Stimulated activated CD8-positive, alpha-beta memory T cell treated with anti-CD3 and anti-CD28 coated beads, Interleukin-7, amount 100 ng/mL, for 24 hours (primary cell): ENCODE results near the gene DNAH17.

Experiments
- DNase-seq: peaks from one replicate; pipeline ENCODE4 v3.0.0-alpha.2; 2020; ENCODE audit warnings: low read depth

DNAH17 gene

DNA sequence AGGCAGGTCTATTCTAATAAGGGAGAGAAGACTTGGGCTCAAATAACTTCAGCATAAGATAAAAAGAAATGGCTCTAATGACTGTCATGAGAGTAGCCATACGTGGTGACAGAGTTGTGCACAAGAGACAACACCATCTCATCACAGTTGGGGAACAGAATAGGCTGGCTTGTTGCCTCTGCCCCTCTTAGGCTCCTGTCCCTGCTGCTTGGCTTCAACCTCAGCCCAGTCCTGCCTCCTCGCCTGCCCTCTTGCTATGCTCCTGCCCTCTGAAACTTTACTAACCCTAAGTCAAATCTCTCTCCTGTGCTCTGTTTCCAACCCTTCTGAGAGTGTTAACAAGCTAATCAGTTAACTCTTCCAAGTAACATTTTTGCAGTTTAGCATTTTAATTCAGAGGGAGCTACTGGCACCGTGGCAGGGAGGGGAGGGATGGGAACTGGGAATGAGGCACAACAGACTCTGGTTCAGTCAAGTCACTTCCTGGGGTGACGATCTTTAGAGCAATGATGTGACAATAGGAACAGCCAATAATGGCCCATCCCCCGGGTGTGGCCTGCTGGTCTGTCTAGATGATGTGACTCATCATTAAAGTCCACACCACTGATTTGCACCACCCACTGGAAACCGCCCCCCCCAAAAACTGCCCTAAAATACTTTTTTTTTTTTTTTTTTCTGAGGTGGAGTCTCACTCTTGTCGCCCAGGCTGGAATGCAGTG is 35.5 kb downstream of the DNAH17 start:
- no peak for DNase-seq

DNA sequence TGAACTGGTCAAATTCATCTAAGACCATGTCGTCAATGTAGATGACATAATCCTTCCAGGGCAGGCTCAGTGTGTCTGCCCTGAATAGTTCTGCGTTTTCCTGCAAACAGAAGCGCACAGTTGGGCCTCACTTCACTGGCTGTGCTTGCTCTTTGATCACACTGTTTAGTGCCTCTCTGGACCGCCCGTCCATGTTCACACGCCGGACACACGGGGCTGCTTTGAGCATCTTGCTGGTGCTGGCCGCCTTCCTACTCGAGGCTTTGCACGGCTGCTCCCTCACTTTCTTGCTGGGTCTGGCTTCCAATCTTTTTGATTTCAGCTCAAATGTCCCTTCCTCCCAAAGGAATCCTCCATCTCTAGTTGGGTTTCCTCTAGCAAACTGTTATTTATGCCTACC is 37.4 kb downstream of the DNAH17 start:
- no peak for DNase-seq

DNA sequence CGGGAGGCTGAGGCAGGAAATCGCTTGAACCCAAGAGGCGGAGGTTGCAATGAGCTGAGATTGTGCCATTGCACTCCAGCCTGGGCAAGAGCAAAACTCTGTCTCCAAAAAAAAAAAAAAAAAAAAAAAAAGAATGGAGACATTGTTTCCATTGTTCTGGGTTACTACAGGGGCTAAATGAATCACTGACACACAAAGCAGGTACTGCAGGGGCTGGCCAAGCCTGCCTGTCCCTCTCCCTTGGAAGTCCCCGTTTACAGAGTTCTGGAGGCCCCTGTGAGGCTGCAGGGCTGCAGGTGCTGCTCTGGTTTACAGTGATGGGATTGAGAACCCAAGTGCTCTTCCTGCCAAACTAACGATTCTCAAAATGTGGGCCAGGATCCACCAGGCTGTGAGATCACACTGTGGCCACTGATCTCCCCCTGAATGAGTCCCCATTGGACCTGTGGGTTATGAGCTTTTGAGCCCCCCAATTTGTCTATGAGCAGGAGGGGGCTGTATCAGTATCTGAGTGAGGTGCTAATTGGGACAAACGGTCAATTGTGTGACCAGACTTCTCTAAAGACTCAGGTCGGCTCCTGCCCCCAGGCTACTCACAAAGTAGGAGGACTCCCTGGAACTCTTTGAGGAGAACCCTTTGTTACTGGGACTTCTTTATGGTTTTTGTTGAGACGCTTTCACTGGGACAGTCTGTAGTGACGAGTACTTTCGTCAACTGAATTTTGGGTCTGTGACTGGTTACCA is 39.0 kb downstream of the DNAH17 start:
- no peak for DNase-seq

DNA sequence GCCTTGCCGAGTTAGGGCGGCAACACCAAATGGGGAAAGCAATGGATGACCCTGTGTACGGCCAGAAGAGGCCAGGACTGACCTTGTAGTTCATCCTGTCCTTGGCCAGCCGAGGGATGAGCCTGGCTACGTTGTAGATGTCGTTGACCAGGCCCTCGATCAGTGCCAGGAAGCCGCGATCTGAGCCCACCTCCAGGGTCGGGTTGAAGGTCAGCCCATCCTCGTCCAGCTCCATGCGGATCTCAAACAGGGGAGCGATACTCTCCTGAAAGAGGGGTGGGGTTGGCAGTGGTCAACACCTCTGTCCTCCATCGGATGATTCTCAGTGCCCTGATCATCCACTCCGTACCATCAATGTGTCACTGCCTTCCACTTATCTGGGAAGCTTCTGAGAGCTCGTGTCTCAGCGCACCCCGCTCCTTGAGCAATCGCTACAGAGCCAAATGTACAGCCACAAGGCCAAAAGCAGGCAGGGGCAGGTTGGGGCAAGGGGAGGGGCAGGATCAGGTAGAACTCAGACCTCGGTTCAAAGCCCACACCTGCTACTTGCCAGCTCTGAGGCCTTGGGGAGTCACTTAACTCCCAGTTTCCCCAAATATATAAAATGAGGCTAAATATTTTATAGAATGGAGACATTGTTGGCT is 39.9 kb downstream of the DNAH17 start:
- no peak for DNase-seq

DNA sequence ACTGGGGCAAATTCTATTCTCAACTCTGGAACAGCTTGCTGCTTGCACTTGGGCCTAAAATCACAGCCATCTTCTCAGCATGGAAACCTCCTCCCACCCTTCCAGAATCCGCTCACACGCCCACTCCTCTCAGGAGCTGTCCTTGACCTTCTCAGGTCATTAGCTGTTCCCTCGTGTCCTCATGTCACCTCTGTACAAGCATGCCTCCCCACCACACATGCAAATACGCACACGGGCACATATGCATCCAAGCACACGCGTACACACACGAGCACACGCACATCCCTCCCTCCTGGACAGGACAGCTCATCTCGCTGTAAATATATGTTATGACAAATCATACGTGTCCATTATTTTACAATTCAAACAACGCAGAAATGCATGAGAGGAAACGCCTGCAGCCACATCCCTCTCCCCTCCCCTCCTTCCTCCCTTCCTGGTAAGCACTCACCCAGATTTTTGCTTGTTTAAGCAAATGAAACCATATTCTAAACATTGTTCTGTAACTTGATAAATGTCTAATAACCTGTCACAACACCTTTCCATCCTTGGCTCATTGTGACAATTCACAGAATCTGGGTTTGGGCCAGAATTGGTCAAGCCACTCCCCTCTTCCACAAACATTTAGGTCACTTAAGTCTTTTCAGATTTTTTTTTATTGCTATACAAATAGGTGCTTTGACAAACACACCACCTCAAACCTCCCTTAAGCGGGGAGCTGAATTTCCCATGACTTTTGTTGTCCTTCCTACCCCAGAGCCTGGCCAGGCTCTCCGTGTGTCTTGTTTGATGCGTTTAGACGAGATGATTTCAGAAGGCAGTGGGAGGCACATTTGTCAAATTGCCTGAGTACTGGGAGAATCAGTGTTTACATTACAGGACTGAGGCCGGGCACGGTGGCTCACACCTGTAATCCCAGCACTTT is 41.7 kb downstream of the DNAH17 start:
- no peak for DNase-seq

DNA sequence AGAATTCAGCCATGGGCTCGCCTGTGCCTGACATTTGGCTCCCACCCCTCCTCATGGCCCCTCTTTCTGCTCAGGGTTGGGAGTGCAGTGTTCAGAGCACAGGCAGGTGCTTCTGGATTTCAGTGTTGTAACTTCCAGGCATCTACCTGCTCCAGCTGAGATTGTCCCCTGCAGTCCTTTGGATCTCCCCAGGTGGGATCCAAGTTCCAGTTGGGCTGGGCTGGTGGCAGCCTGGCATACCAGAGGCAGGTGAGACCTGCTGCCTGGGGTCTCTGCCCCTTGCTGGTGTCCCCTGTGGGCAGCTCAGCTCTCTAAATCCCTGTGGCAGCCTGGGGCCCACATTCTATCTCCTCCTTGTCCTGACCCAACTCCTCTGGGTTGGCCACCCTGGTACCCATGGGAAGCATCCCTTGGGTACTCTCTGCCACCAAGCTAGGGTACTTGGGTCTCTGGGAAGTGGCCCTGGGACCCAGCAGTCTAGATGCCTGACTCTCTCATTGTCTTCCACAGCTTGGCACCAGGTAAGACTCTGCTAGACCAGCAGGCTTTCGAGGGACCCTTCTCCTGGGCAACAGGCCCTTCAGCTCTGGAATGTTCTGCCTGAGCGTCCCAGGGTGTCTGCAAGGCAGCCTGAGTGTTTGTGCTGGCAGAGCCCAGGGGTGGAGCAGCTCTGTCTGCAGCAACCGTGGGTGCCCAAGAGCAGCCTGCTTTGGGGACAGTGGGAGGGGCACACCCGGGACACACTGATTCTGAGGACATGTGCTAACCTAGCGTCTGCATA is 42.5 kb downstream of the DNAH17 start:
- DNase-seq: no peak

DNA sequence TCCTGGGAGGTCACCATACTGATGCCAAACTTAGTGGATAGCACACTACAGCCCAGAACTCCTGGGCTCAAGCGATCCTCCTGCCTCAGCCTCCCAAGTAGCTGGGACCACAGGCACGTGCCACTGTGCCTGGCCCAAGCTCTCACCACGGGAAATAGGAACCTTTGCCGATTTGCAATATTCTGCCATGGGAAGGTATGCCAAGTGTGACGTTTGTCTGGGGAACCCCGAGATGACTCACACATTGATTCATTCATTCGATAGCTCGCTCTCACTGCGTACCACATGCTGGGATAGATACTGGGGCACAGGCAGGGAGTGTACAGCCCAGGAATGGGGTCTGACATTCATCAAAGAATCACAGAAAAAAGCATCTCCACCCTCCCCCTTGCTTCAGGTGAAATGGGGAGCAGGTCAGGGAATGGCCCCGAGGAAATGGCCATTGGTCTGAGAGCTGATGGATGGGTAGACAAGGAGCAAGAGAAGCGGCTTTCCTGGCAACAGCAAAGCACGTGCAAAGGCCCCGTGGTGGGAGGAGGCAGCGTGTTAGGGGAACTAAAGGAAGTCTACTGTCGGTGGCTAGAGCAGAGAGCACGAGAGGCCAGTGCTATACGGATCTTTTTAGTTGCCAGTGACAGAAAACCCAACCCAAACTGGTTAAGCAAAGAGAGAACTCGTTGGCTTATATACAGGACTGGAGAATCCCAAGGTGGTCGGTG is 44.1 kb downstream of the DNAH17 start:
- no peak for DNase-seq

DNA sequence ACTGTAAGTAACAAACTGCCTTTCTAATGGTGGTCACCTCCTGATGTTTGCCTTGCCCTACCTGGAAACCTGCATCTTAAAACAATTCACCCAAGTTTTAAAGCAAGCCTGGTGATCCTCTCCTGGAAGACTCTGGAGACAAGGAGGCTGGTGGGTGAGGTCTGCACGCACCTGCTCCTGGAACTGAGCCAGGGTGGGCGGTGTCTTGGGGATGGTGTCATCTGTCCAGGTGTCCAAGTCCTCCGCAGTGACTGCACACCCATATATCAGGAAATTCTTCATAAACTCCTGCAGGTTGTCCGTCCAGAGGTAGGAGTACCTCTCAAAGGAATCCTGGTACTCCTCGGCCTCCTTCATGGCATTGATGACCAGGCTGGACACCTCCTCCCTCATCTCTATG is 44.9 kb downstream of the DNAH17 start:
- DNase-seq: no peak

DNA sequence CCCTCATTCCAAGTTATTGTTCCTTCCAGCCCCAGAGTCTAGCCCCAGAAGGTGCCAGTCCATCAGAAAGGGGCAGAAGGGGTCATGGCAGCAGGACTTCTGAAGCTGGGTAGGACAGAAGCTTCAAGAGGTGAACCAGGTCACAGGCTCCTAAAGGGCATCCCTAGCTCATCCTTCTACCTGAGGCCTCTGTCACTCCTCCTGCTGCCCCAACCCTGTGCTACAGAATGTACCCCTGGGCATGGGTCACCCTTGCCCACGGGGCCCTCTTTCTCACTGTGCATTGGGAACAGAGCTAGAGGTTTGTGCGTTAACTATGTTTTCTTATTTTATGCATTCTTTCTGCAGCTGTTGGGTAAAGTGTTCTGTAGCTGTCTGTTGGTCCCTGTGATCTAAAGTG is 46.5 kb downstream of the DNAH17 start:
- DNase-seq: no peak

DNA sequence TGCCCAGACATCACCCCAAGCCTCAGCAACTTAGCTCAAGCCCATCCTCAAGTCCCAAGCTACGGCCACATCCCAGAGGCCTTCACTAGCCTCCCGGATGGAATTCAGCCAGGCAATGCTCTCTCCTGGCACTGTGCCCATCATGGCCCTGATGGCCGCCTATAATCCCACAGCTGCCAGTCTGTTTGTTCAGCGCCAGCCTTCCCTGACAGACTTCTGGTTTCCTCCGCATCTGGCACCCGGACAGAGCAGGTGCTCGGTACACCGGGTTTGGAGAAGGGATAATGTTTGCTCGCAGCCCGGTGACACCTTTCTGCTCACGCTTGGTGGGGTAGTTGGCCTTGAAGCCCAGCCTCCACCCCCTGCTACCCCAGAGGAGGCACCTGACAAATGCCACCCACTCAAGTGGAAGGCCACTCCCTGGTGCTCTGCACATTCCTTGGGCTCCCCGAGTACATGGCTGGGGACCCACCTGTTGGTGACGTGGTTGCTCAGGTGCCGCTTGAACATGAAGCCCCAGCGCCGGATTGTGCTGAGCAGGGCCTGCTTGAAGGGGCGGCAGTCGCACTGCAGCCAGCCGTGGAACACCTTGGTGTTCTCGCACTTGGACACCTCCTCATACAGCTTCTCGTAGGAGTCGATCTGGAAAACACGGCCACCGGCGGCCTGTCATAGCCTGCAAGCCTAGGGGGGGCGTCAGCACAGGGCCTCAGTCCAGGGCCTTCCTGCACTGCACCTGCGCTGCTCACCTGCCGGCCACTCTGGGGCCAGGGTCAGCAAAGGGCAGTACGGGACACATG is 47.1 kb downstream of the DNAH17 start:
- no peak for DNase-seq

DNA sequence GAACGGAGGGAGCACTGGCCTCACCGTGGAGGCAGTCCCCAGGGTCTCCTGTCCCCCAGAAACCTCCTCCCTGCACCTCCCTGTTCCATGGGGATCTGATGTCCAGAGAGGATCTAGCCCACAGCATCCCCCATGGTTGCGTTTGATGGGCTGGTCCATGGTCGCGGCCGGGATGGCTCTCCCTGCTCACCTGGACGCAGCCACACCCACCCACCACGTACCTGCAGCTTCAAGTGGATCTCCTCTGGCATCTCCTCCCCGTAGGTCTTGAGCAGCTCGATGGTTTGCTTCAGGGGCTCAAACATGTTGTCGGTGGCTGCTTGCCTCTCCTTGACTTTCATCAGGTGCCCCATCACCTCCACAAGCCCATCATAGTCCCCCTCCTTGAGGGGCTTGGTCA is 47.9 kb downstream of the DNAH17 start:
- no peak for DNase-seq

DNA sequence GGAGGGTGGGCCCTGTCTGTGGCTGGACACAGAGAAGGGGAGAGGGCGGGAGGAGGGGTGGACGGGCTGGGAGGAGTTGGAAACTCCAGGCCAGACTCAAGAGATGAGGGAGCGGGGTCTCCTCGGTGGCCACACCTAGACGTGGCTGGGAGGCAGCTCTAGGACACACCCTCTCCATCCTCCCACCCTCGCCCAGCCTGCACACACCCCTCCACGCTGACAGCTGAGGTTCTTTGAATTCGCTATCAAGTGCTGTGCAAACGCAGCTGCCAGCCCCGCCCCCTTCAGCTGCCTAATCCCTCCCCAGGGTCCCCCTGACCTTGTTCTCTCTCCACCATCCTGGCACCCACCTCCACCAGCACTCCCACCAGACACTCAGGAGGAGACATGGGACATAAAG is 48.7 kb downstream of the DNAH17 start:
- no peak for DNase-seq

DNA sequence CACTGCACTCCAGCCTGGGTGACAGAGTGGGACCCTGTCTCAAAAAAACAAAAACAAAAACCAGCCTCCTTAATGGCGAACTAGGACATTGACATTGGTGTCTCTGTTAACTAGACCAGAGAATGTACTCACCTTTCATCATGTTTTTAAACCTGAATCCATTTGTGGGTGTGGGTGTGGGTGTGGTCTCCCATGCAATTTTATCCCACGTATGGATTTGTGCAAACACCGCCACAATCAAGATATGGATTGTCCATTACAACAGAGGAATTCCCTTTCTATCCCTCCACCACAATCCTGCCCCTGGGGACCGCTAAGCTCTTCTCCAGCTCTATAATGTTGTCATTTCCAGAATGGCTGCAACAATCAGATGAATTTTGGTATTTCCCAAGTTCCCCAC is 49.9 kb downstream of the DNAH17 start:
- DNase-seq: no peak

DNA sequence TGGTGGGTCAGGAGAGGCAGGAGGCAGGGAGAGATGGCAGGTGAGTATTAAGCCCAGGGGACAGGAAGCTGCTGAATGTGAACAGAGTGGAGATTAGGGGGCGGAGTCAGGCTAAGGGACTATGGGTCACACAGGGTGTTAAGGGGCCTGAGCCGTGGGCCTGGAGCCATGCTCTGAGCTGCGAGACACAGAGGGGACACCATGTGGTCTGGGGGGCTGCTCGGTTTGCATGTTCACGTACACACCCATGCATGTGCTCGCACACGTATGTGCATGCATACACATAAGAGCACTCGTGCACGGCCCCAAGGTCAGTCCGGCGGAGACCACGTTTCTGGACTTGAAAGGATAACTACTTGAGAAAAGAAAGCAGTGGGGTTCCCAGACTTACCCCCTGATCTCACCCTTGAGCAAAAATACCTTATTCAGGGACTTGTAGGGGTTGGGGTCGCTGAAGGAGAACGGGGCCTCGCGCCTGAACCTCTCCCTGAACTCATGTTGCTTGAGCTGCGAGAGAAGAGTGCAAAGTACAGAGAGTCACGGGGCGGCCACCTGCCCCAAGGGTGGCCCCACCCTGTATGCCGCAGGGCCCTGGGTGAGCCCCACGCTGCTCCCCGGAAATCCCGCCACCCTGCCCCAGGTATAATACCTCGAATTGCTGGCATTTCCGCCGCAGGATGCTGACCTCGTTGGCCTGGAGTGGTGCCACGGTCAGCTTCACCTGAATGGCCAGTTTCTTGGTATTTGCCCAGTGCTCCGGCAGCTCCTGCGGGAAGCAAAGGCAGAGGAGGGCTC is 50.8 kb downstream of the DNAH17 start:
- no peak for DNase-seq

DNA sequence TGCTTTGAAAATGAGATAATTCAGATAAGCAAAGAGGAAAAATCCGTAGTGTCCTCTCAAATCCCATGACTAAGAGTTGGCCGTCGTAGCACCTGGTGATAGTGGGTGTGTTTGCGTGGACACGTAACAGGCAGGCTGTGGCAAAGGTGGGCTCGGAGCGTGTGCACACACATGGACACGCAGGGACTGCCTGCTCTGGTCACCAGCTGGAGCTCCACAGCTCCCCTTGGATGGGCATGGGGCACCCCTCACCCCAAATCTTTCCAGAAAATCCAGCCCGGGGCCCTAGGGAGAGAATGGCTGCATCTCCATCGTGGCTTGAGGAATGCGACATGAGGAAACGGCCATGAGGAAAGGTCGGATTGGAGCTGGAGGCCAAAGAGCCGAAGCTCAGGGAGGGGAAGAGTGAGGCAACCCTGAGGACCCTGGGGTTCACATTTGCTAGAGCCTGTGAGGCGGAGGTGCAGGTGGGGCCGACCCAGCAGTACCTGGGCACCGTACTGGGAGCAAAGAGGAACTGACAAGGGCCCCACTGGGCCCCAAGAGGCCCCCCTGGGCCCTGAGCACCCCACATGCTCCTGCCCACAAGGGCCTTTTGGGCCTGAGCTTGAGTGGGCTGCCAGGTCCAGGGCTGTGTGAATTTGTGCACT is 51.6 kb downstream of the DNAH17 start:
- no peak for DNase-seq

DNA sequence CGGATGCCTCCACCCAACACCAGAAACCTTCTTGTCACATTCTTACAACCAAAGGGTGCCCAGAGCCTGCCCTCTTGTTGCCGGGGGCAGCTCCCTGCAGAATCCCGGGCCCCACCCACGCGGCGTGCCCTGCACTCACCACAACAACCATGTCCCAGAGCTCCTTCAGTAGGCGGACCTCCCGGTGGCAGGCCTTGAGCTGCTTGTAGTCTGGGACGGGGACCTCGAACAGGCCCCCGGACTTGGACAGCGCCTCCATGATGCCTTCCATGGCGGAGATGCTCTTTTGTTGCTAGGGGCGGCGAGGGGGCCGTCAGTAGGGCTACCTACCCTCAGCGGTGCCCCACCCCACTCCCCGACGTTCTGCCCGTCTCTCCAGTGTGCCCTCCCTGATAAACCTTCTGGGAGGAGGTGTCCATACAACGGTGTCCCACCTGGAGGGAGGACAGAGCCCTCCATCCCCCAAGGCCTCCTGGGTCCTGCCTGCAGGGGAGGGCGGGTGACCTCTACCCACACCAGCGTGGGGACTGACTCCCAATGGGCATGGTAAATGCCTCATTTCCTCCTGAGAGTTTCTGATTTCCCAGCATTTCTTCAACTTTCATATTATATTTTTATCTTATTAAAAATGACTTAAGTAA is 52.2 kb downstream of the DNAH17 start:
- DNase-seq: no peak

DNA sequence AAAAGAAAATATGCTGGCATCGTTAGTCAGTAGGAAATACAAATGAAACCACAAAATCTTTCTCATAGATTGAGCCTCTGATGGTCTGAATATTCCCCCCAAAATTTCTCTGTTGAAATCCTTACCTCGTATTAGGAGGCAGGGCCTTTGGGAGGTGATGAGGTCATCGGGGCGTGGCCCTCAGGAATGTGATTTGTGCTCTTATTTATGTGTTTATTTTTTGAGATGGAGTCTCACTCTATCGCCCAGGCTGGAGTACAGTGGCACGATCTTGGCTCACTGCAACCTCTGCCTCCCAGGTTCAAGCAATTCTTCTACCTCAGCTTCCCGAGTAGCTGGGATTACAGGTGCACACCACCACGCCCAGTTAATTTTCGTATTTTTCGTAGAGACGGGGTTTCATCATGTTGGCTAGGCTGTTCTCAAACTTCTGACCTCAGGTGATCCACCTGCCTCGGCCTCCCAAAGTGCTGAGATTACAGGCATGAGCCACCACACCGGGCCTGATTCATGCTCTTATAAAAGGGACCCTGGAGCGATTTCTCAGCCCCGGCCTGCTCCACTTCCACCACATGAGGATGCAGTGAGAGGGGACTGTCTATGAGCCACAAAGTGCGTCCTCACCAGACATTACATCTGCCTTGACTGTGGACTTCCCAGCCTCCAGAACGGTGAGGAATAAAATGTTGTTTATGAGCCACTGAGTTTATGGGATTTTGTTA is 53.1 kb downstream of the DNAH17 start:
- DNase-seq: no peak
